SK-N-SH treated with all-trans-retinoic acid at 6 μM for 48 hours (cell line): ENCODE data around the gene MTMR10.

Source experiments
- ATAC-seq: fragments of 200-7000 bp; cut with Tn5 transposase; 3 replicates; pipeline ENCODE4 v1.9.1; 2020; ENCODE audit warnings: mild to moderate bottlenecking, moderate library complexity
- ARNTL ChIP-seq: fragments of 450-650 bp; formaldehyde crosslinking; IDR thresholded peaks from 2 replicates; pipeline ENCODE4 v1.5.0; 2020; ENCODE audit warnings: low read depth, mild to moderate bottlenecking, moderate library complexity, borderline replicate concordance
- BACH2 ChIP-seq: fragments of 250-450 bp; sonication (Bioruptor Pico); IDR thresholded peaks from 2 replicates; pipeline ENCODE4 v1.9.0; 2021; ENCODE audit warnings: mild to moderate bottlenecking, borderline replicate concordance
- CREB5 ChIP-seq: fragments of 250-450 bp; sonication (Bioruptor Pico); IDR thresholded peaks from 2 replicates; pipeline ENCODE4 v1.5.1; 2020; ENCODE audit warnings: low read depth, mild to moderate bottlenecking, moderate library complexity
- CSDC2 ChIP-seq: fragments of 250-450 bp; sonication (Bioruptor Pico); IDR thresholded peaks from 2 replicates; pipeline ENCODE4 v1.5.0; 2020; ENCODE audit warnings: mild to moderate bottlenecking, moderate library complexity
- CSRNP3 ChIP-seq: fragments of 250-450 bp; sonication (Bioruptor Pico); IDR thresholded peaks from 2 replicates; pipeline ENCODE4 v1.5.1; 2021; ENCODE audit warnings: mild to moderate bottlenecking, moderate library complexity
- ESRRG ChIP-seq: fragments of 250-450 bp; sonication (Bioruptor Pico); IDR thresholded peaks from 2 replicates; pipeline ENCODE4 v1.6.1; 2021; ENCODE audit warnings: mild to moderate bottlenecking
- GLIS3 ChIP-seq: fragments of 250-450 bp; sonication (Bioruptor Pico); IDR thresholded peaks from 2 replicates; pipeline ENCODE4 v1.5.0; 2020; ENCODE audit warnings: mild to moderate bottlenecking, moderate library complexity
- ISL1 ChIP-seq: fragments of 250-450 bp; sonication (Bioruptor Pico); IDR thresholded peaks from 2 replicates; pipeline ENCODE4 v2.1.2; 2022; ENCODE audit warnings: mild to moderate bottlenecking, moderate library complexity
- OSR1 ChIP-seq: fragments of 250-450 bp; sonication (Bioruptor Pico); IDR thresholded peaks from 2 replicates; pipeline ENCODE4 v1.8.0; 2022; ENCODE audit warnings: moderate library complexity, mild to moderate bottlenecking, inconsistent platforms
- PATZ1 ChIP-seq: fragments of 250-450 bp; sonication (Bioruptor Pico); IDR thresholded peaks from 2 replicates; pipeline ENCODE4 v1.8.0; 2020; ENCODE audit warnings: mild to moderate bottlenecking, moderate library complexity, borderline replicate concordance
- POU6F1 ChIP-seq: fragments of 250-450 bp; sonication (Bioruptor Pico); IDR thresholded peaks from 2 replicates; pipeline ENCODE4 v1.8.0; 2021; ENCODE audit warnings: low read depth, mild to moderate bottlenecking, moderate library complexity, borderline replicate concordance
- PPARA ChIP-seq: fragments of 250-450 bp; sonication (Bioruptor Pico); IDR thresholded peaks from 2 replicates; pipeline ENCODE4 v1.5.0; 2020; ENCODE audit warnings: mild to moderate bottlenecking, borderline replicate concordance
- RARB ChIP-seq: fragments of 250-450 bp; sonication (Bioruptor Pico); IDR thresholded peaks from 2 replicates; pipeline ENCODE4 v1.8.0; 2021; ENCODE audit warnings: mild to moderate bottlenecking, moderate library complexity
- SNAI2 ChIP-seq: fragments of 250-450 bp; sonication (Bioruptor Pico); IDR thresholded peaks from 2 replicates; pipeline ENCODE4 v1.5.0; 2020; ENCODE audit warnings: mild to moderate bottlenecking, moderate library complexity
- TCF4 ChIP-seq: fragments of 250-450 bp; sonication (Bioruptor Pico); IDR thresholded peaks from 2 replicates; pipeline ENCODE4 v1.8.0; 2021; ENCODE audit warnings: mild to moderate bottlenecking, moderate library complexity, borderline replicate concordance
- TOX ChIP-seq: fragments of 250-450 bp; sonication (Bioruptor Pico); IDR thresholded peaks from 2 replicates; pipeline ENCODE4 v1.8.0; 2021; ENCODE audit warnings: mild to moderate bottlenecking, moderate library complexity, borderline replicate concordance
- TSHZ2 ChIP-seq: fragments of 250-450 bp; sonication (Bioruptor Pico); IDR thresholded peaks from 2 replicates; pipeline ENCODE4 v1.5.0; 2020; ENCODE audit warnings: mild to moderate bottlenecking, moderate library complexity
- ZFP3 ChIP-seq: fragments of 250-450 bp; sonication (Bioruptor Pico); IDR thresholded peaks from 2 replicates; pipeline ENCODE4 v1.5.0; 2020; ENCODE audit warnings: mild to moderate bottlenecking, moderate library complexity
- ZFP30 ChIP-seq: fragments of 450-650 bp; formaldehyde crosslinking; IDR thresholded peaks from 2 replicates; pipeline ENCODE4 v1.5.0; 2022; ENCODE audit warnings: mild to moderate bottlenecking, moderate library complexity
- ZNF565 ChIP-seq: fragments of 450-650 bp; formaldehyde crosslinking; conservative IDR thresholded peaks from 2 replicates; pipeline ENCODE4 v1.5.0; 2020; ENCODE audit warnings: low read depth, mild to moderate bottlenecking, moderate library complexity
- ZNF70 ChIP-seq: fragments of 450-650 bp; formaldehyde crosslinking; IDR thresholded peaks from 2 replicates; pipeline ENCODE4 v1.5.0; 2020; ENCODE audit warnings: mild to moderate bottlenecking, moderate library complexity
- ZNF8 ChIP-seq: fragments of 450-650 bp; formaldehyde crosslinking; IDR thresholded peaks from 2 replicates; pipeline ENCODE4 v1.5.0; 2020; ENCODE audit warnings: mild to moderate bottlenecking, moderate library complexity

MTMR10 gene

GRCh38 chr15:31020542-31020941 is 29.1 kb upstream of the MTMR10 start:
- TF ChIP-seq TOX, result no peak
- TF ChIP-seq CREB5 (CRISPR knock-in tag), result no peak
- TF ChIP-seq RARB (CRISPR knock-in tag), result no peak
- TF ChIP-seq TSHZ2, result no peak
- TF ChIP-seq TCF4 (CRISPR knock-in tag), result no peak
- TF ChIP-seq GLIS3, result no peak
- TF ChIP-seq ZFP30 (CRISPR knock-in tag), result no peak
- no peak for TF ChIP-seq PATZ1 (CRISPR knock-in tag)
- no peak for TF ChIP-seq SNAI2
- no peak for TF ChIP-seq ZNF565
- TF ChIP-seq BACH2 (CRISPR knock-in tag), result no peak
- no peak for TF ChIP-seq OSR1 (CRISPR knock-in tag)
- no peak for ATAC-seq

- no peak for TF ChIP-seq TOX
- TF ChIP-seq ESRRG (CRISPR knock-in tag), result no peak
- no peak for TF ChIP-seq CSRNP3 (CRISPR knock-in tag)
- TF ChIP-seq TSHZ2, result no peak
- no peak for TF ChIP-seq RARB (CRISPR knock-in tag)
- TF ChIP-seq ZFP3 (CRISPR knock-in tag), result no peak
- no peak for TF ChIP-seq CSDC2 (CRISPR knock-in tag)
- TF ChIP-seq PPARA (CRISPR knock-in tag), result no peak
- no peak for TF ChIP-seq CREB5 (CRISPR knock-in tag)
- TF ChIP-seq SNAI2, result no peak
- TF ChIP-seq ZNF70 (CRISPR knock-in tag), result no peak
- TF ChIP-seq GLIS3, result no peak
- TF ChIP-seq TCF4 (CRISPR knock-in tag), result no peak
- TF ChIP-seq POU6F1 (CRISPR knock-in tag), result no peak
- no peak for TF ChIP-seq ISL1
- no peak for TF ChIP-seq OSR1 (CRISPR knock-in tag)
- TF ChIP-seq PATZ1 (CRISPR knock-in tag), result no peak
- no peak for TF ChIP-seq ARNTL (CRISPR knock-in tag)
- TF ChIP-seq ZFP30 (CRISPR knock-in tag), result no peak
- no peak for TF ChIP-seq ZNF8 (CRISPR knock-in tag)
- no peak for ATAC-seq
These were observed 28.6 kb upstream of the MTMR10 start for GRCh38 chr15:31019986-31020385.
